K562 (cell line): Measurements from ENCODE around the gene MAN1A1. TPM values are rescaled to one million over a fixed set of nuclear protein-coding genes. Genes with fewer than 3 reads are reported as not detected.

ENCODE experiments used
- BRCA1 ChIP-seq, 2 experiments: fragments of 450-650 bp in 1 of 2; sonication (generic) in 1 of 2; formaldehyde crosslinking in 1 of 2; IDR thresholded peaks; 2 replicates each; pipeline versions ENCODE4 v1.5.0 to v1.6.1; 2017 to 2020; ENCODE audit warnings: mild to moderate bottlenecking in 1 of 2, missing genetic modification reagents in 1 of 2
- CBFB ChIP-seq: sonication (generic); formaldehyde crosslinking; IDR thresholded peaks from 2 replicates; pipeline ENCODE4 v1.4.0; 2020; ENCODE audit warnings: mild to moderate bottlenecking, missing genetic modification reagents
- CBX2 ChIP-seq: fragments of 200-600 bp; sonication (generic); IDR thresholded peaks from one replicate; pipeline ENCODE4 v1.6.1; 2012; ENCODE audit warnings: mild to moderate bottlenecking, low read length, inconsistent platforms; ENCODE audit not compliant: insufficient read depth, poor library complexity, severe bottlenecking
- DNMT1 ChIP-seq: fragments of 450-650 bp; IDR thresholded peaks from 2 replicates; pipeline ENCODE4 v1.6.1; 2016; ENCODE audit warnings: antibody characterized with exemption, mild to moderate bottlenecking
- HNRNPH1 ChIP-seq: fragments of 200-400 bp; formaldehyde crosslinking; optimal IDR thresholded peaks from 2 replicates; pipeline ENCODE3; 2017; ENCODE audit warnings: low read depth, mild to moderate bottlenecking, low read length, moderate library complexity
- MAFF ChIP-seq: IDR thresholded peaks from 2 replicates; pipeline ENCODE4 v1.6.1; 2012; ENCODE audit warnings: low read length, improper control_type of control experiment
- MCM2 ChIP-seq: fragments of 450-650 bp; IDR thresholded peaks from 2 replicates; pipeline ENCODE4 v1.6.1; 2017; ENCODE audit warnings: low read depth, mild to moderate bottlenecking
- RAD51 ChIP-seq: fragments of 450-650 bp; IDR thresholded peaks from 2 replicates; pipeline ENCODE4 v1.7.1; 2016; ENCODE audit warnings: low read depth, mild to moderate bottlenecking, borderline replicate concordance
- SIN3A ChIP-seq, 2 experiments: fragments of 150-350 bp in 1 of 2; IDR thresholded peaks; 2 replicates each; pipeline ENCODE4 v1.6.1; 2011 to 2016; ENCODE audit warnings: borderline replicate concordance in 2 of 2, low read depth in 2 of 2, low read length in 2 of 2, mild to moderate bottlenecking in 2 of 2, moderate library complexity in 2 of 2; ENCODE audit not compliant: control insufficient read depth in 1 of 2
- TOE1 ChIP-seq, 2 experiments: fragments of 450-650 bp in 1 of 2; sonication (generic) in 1 of 2; formaldehyde crosslinking in 1 of 2; IDR thresholded peaks; 2 replicates each; pipeline versions ENCODE4 v1.7.1 to v1.8.0; 2016 to 2022; ENCODE audit warnings: borderline replicate concordance in 2 of 2, mild to moderate bottlenecking in 2 of 2, antibody characterized with exemption in 1 of 2, inconsistent platforms in 1 of 2, low read depth in 1 of 2, missing genetic modification reagents in 1 of 2, moderate library complexity in 1 of 2
- YY1 ChIP-seq, 3 experiments: IDR thresholded peaks; 2 replicates each; pipeline ENCODE4 v1.6.1; 2011; ENCODE audit warnings: low read length in 2 of 3, mild to moderate bottlenecking in 2 of 3, moderate library complexity in 2 of 3, borderline replicate concordance in 1 of 3, control low read depth in 1 of 3, low read depth in 1 of 3; ENCODE audit not compliant: insufficient read depth in 3 of 3, insufficient replicate concordance in 2 of 3, control insufficient read depth in 1 of 3, insufficient read length in 1 of 3; ENCODE audit errors: extremely low read depth in 1 of 3
- ZBTB17 ChIP-seq: fragments of 450-650 bp; formaldehyde crosslinking; IDR thresholded peaks from 2 replicates; pipeline ENCODE4 v1.4.0; 2020; ENCODE audit warnings: mild to moderate bottlenecking
- ZMIZ1 ChIP-seq, 2 experiments: fragments of 150-350 bp in 1 of 2; IDR thresholded peaks; 2 replicates each; pipeline ENCODE4 v1.6.1; 2012 to 2016; ENCODE audit warnings: low read depth in 2 of 2, low read length in 2 of 2, mild to moderate bottlenecking in 1 of 2, moderate library complexity in 1 of 2
- ZNF121 ChIP-seq: sonication (generic); formaldehyde crosslinking; conservative IDR thresholded peaks from 2 replicates; pipeline ENCODE4 v1.8.0; 2022; ENCODE audit warnings: missing genetic modification reagents
- ZNF584 ChIP-seq: fragments of 200-800 bp; sonication (Bioruptor generic); IDR thresholded peaks from 2 replicates; pipeline ENCODE4 v1.6.1; 2016; ENCODE audit warnings: low read depth, mild to moderate bottlenecking, missing genetic modification characterization, missing compliant biosample characterization
- ZNF644 ChIP-seq: fragments of 200-800 bp; sonication (Bioruptor generic); IDR thresholded peaks from 2 replicates; pipeline ENCODE4 v1.6.1; 2016; ENCODE audit warnings: low read depth, missing genetic modification characterization, missing compliant biosample characterization
- polyA plus RNA-seq, 8 experiments: library from polyadenylated mRNA; depleted of rRNA in 4 of 8; stranded (reverse) in 5 of 8; unstranded in 3 of 8; fragments of >200 nt; fragmentation: Nextera tagmentation in 2 of 8; fragmentation: Illumina TruSeq in 1 of 8; extraction: Ambion mirVana in 2 of 8; extraction: Trizol in 1 of 8; gene quantifications; 2 replicates each; pipeline versions ENCODE4 v1.2.1 to v1.2.3, GENCODE V29; 2011 to 2014; ENCODE audit warnings: inconsistent platforms in 1 of 8, missing spikeins in 1 of 8
- total RNA-seq, 7 experiments: library from RNA; depleted of rRNA in 6 of 7; stranded (reverse); fragments of >200 nt in 6 of 7; fragmentation: Illumina TruSeq in 2 of 7; extraction: Trizol in 2 of 7; gene quantifications; 2 replicates each; pipeline versions ENCODE4 v1.2.1 to v1.2.3, GENCODE V29; 2011 to 2021; ENCODE audit warnings: low replicate concordance in 1 of 7
- TF ChIP-seq, protein P1 (sequence below): fragments of 450-650 bp; IDR thresholded peaks from 2 replicates; pipeline ENCODE4 v1.6.1; 2018; ENCODE audit warnings: mild to moderate bottlenecking, low read depth; ENCODE audit not compliant: partially characterized antibody
- TF ChIP-seq, protein P2 (sequence below): fragments of 250-450 bp; sonication (Bioruptor Pico); IDR thresholded peaks from 2 replicates; pipeline ENCODE4 v1.5.0; 2021
- TF ChIP-seq, protein P3 (sequence below), 2 experiments: IDR thresholded peaks; 2 replicates each; pipeline ENCODE4 v1.6.1; 2011; ENCODE audit warnings: borderline replicate concordance in 1 of 2, control low read depth in 1 of 2, low read depth in 1 of 2, low read length in 1 of 2, mild to moderate bottlenecking in 1 of 2, mixed read lengths in 1 of 2, moderate library complexity in 1 of 2; ENCODE audit not compliant: insufficient read depth in 1 of 2, insufficient read length in 1 of 2, poor library complexity in 1 of 2, severe bottlenecking in 1 of 2; ENCODE audit errors: extremely low read depth in 1 of 2

MAN1A1 gene
- total and polyA plus RNA-seq, 9 of the 15 experiments (the other 6 are each of a cell fraction or from before 2014, with no cell fraction given): 24.5 to 78.4 (median 59.7) TPM

DNA sequence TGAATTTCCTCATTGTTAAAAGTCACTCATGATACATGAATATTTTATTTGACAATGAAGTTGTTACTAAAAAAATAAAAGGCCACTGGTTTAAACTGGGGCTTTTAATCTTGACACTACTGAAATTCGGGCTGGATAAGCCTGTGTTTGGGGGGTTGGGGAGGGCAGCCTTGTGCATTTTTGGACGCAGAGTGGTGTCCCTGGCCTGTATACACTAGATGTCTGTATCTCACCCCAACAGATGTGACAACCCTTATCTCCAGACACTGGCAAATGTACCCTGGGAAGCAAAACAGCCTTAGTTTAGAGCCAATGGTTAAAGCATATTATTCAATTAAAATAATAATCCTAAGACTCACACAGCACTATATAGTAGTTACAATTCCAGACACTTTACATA, 24.8 kb downstream of the MAN1A1 start (continued):
- TF ChIP-seq, protein P1, sequence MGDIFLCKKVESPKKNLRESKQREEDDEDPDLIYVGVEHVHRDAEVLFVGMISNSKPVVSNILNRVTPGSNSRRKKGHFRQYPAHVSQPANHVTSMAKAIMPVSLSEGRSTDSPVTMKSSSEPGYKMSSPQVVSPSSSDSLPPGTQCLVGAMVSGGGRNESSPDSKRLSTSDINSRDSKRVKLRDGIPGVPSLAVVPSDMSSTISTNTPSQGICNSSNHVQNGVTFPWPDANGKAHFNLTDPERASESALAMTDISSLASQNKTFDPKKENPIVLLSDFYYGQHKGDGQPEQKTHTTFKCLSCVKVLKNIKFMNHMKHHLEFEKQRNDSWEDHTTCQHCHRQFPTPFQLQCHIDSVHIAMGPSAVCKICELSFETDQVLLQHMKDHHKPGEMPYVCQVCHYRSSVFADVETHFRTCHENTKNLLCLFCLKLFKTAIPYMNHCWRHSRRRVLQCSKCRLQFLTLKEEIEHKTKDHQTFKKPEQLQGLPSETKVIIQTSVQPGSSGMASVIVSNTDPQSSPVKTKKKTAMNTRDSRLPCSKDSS: no peak
- TF ChIP-seq, protein P2, sequence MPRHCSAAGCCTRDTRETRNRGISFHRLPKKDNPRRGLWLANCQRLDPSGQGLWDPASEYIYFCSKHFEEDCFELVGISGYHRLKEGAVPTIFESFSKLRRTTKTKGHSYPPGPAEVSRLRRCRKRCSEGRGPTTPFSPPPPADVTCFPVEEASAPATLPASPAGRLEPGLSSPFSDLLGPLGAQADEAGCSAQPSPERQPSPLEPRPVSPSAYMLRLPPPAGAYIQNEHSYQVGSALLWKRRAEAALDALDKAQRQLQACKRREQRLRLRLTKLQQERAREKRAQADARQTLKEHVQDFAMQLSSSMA: no peak
- TF ChIP-seq CBX2: no peak
- no peak for TF ChIP-seq BRCA1 (IDR thresholded peaks at IDR 0.05)
- TF ChIP-seq BRCA1 (CRISPR knock-in tag; IDR thresholded peaks at IDR 0.05): no peak
- no peak for TF ChIP-seq TOE1 (IDR thresholded peaks at IDR 0.05; ENCODE audit: borderline replicate concordance)
- TF ChIP-seq TOE1 (CRISPR knock-in tag; IDR thresholded peaks at IDR 0.05; ENCODE audit: borderline replicate concordance, low read depth): no peak
- TF ChIP-seq ZNF121 (CRISPR knock-in tag): no peak
- no peak for TF ChIP-seq MAFF
- TF ChIP-seq ZBTB17 (CRISPR knock-in tag): no peak
- TF ChIP-seq ZMIZ1 (IDR thresholded peaks at IDR 0.05; ENCODE audit: low read depth in 2 of 2, low read length in 2 of 2): peak in 1 of 2 experiments; percentile 95; a peak in 2 of 4 replicates
- TF ChIP-seq YY1 (IDR thresholded peaks at IDR 0.05; ENCODE audit: borderline replicate concordance in 1 of 3, control insufficient read depth in 1 of 3, extremely low read depth in 1 of 3, insufficient read depth in 3 of 3, insufficient read length in 1 of 3, insufficient replicate concordance in 2 of 3, low read depth in 1 of 3, low read length in 2 of 3): no peak
- TF ChIP-seq DNMT1: no peak
- TF ChIP-seq RAD51: no peak
- TF ChIP-seq HNRNPH1: no peak
- TF ChIP-seq, protein P3, sequence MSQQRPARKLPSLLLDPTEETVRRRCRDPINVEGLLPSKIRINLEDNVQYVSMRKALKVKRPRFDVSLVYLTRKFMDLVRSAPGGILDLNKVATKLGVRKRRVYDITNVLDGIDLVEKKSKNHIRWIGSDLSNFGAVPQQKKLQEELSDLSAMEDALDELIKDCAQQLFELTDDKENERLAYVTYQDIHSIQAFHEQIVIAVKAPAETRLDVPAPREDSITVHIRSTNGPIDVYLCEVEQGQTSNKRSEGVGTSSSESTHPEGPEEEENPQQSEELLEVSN (IDR thresholded peaks at IDR 0.05; ENCODE audit: borderline replicate concordance in 1 of 2, extremely low read depth in 1 of 2, insufficient read depth in 1 of 2, insufficient read length in 1 of 2, low read depth in 1 of 2, low read length in 1 of 2, poor library complexity in 1 of 2, severe bottlenecking in 1 of 2): no peak
- TF ChIP-seq SIN3A (IDR thresholded peaks at IDR 0.05; ENCODE audit: borderline replicate concordance in 2 of 2, control insufficient read depth in 1 of 2, low read depth in 2 of 2, low read length in 2 of 2): no peak
- TF ChIP-seq ZNF584 (CRISPR knock-in tag): no peak; the same call in 1 of the 2 replicates
- TF ChIP-seq MCM2: no peak
- TF ChIP-seq ZNF644 (tag): peak; percentile 74; the same call in 1 of the 2 replicates
- no peak for TF ChIP-seq CBFB
